ENCODE data around the gene UTS2R. TPM values are rescaled to one million over a fixed set of nuclear protein-coding genes. Genes with fewer than 3 reads are reported as not detected.

The UTS2R gene
- total and polyA plus RNA-seq, 2 of the 4 experiments (the other 2 are of a cell fraction): not detected

DNA sequence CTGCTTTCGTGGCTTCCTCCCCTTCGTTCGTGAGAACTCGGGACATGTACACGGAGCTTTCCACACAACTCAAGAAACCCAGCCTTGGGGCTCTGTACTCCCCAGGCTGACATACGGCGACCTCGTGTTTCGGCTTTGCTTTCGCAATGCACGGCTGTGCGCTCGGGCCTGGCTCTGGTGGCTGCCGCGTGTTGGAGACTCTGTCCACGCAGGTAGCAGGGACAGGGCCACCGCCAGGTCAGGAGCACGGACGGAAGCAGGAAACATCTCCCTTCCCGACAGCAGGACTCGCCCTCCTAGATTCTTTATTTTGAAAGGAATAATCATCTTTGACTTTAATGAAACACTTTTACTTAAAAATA lies 17.3 kb downstream of the UTS2R start:
- H3K27ac ChIP-seq (ENCODE audit: insufficient read depth, low read length): no peak overlapping the region
- no peak overlapping the region for H4K91ac ChIP-seq (ENCODE audit: insufficient read depth, low read depth, low read length)
- H3K9ac ChIP-seq (ENCODE audit: low read depth, low read length): no peak overlapping the region
- no peak overlapping the region for H4K5ac ChIP-seq (ENCODE audit: low read depth, low read length)
- no peak overlapping the region for H2BK120ac ChIP-seq (ENCODE audit: low read depth, low read length)
- DNase-seq (no peak), ATAC-seq (ENCODE audit: low read depth) (no peak)
- no peak overlapping the region for H3K4me2 ChIP-seq (ENCODE audit: low read depth, low read length)
- H3K27me3 ChIP-seq (ENCODE audit: control insufficient read depth, insufficient read depth, low read length): peaks cover 28% of the 10 kb centered on the region
- H3K23ac ChIP-seq (ENCODE audit: low read depth, low read length): no peak overlapping the region
- no peak overlapping the region for H3K4ac ChIP-seq (ENCODE audit: low read depth, low read length)
- H3K14ac ChIP-seq (replicated peaks; ENCODE audit: low read depth, low read length): no peak overlapping the region
- H4K8ac ChIP-seq (ENCODE audit: low read depth in 2 of 2, low read length in 2 of 2): no peak overlapping the region
- peaks cover 10% of the 10 kb centered on the region; the same call in 1 of the 2 replicates for H3K36me3 ChIP-seq (ENCODE audit: control insufficient read depth, insufficient read depth, low read length)
- peaks cover 2% of the 10 kb centered on the region for H3K4me1 ChIP-seq (ENCODE audit: control insufficient read depth, insufficient read depth, low read length)
- no peak overlapping the region for H3K56ac ChIP-seq (ENCODE audit: extremely low read depth, insufficient read depth, low read length)
- H2AFZ ChIP-seq (replicated peaks; ENCODE audit: low read length, poor library complexity): no peak overlapping the region
- no peaks in the 10 kb centered on the region for H3K9me1 ChIP-seq (ENCODE audit: insufficient read depth, low read length)
- POLR2A ChIA-PET (ENCODE audit: unreplicated experiment): no interaction called here
- H3K18ac ChIP-seq (ENCODE audit: low read depth, low read length): no peak overlapping the region
- H2BK5ac ChIP-seq (ENCODE audit: low read depth, low read length, poor library complexity, severe bottlenecking): no peak overlapping the region
- CTCF ChIA-PET: no interaction called here
- no peak overlapping the region for H2BK15ac ChIP-seq (ENCODE audit: low read depth, low read length)
- BruUV-seq (replicated peaks): no TSS peak
- intact Hi-C loops (cut with micrococcal nuclease): no loop called here
- dilution Hi-C loops (cut with HindIII; ENCODE audit: low sequenced_read_pairs, unreplicated experiment): no loop called here
- no peaks in the 10 kb centered on the region for H3K79me1 ChIP-seq (ENCODE audit: low read depth in 1 of 2, low read length in 2 of 2)
- H2BK20ac ChIP-seq (ENCODE audit: low read depth, low read length): no peak overlapping the region
- TF ChIP-seq RAD21 (IDR thresholded peaks at IDR 0.05; ENCODE audit: low read length) (no peak), FOS (IDR thresholded peaks at IDR 0.05; ENCODE audit: low read depth, low read length) (no peak), BHLHE40 (IDR thresholded peaks at IDR 0.05; ENCODE audit: low read depth, low read length) (no peak), MXI1 (IDR thresholded peaks at IDR 0.05; ENCODE audit: borderline replicate concordance, low read depth, low read length) (no peak), MAFK (IDR thresholded peaks at IDR 0.05; ENCODE audit: low read depth, low read length) (no peak), CEBPB (IDR thresholded peaks at IDR 0.05; ENCODE audit: low read depth, low read length) (no peak), RFX5 (IDR thresholded peaks at IDR 0.05; ENCODE audit: low read depth, low read length) (no peak), RCOR1 (IDR thresholded peaks at IDR 0.05; ENCODE audit: insufficient replicate concordance, low read length) (no peak), SMC3 (IDR thresholded peaks at IDR 0.05; ENCODE audit: low read depth, low read length) (no peak), MAZ (IDR thresholded peaks at IDR 0.05; ENCODE audit: borderline replicate concordance, low read depth, low read length) (no peak), CHD1 (IDR thresholded peaks at IDR 0.05; ENCODE audit: low read depth, low read length) (no peak), POLR2A (IDR thresholded peaks at IDR 0.05; ENCODE audit: low read depth, low read length) (no peak), NFE2L2 (IDR thresholded peaks at IDR 0.05; ENCODE audit: low read depth, low read length) (no peak)
- TF ChIP-seq, protein P1, sequence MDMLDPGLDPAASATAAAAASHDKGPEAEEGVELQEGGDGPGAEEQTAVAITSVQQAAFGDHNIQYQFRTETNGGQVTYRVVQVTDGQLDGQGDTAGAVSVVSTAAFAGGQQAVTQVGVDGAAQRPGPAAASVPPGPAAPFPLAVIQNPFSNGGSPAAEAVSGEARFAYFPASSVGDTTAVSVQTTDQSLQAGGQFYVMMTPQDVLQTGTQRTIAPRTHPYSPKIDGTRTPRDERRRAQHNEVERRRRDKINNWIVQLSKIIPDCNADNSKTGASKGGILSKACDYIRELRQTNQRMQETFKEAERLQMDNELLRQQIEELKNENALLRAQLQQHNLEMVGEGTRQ (IDR thresholded peaks at IDR 0.05; ENCODE audit: low read depth, low read length): no peak
- TF ChIP-seq, protein P2, sequence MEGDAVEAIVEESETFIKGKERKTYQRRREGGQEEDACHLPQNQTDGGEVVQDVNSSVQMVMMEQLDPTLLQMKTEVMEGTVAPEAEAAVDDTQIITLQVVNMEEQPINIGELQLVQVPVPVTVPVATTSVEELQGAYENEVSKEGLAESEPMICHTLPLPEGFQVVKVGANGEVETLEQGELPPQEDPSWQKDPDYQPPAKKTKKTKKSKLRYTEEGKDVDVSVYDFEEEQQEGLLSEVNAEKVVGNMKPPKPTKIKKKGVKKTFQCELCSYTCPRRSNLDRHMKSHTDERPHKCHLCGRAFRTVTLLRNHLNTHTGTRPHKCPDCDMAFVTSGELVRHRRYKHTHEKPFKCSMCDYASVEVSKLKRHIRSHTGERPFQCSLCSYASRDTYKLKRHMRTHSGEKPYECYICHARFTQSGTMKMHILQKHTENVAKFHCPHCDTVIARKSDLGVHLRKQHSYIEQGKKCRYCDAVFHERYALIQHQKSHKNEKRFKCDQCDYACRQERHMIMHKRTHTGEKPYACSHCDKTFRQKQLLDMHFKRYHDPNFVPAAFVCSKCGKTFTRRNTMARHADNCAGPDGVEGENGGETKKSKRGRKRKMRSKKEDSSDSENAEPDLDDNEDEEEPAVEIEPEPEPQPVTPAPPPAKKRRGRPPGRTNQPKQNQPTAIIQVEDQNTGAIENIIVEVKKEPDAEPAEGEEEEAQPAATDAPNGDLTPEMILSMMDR (conservative IDR thresholded peaks at IDR 0.05; ENCODE audit: low read depth, low read length): no peak
- TF ChIP-seq, protein P3, sequence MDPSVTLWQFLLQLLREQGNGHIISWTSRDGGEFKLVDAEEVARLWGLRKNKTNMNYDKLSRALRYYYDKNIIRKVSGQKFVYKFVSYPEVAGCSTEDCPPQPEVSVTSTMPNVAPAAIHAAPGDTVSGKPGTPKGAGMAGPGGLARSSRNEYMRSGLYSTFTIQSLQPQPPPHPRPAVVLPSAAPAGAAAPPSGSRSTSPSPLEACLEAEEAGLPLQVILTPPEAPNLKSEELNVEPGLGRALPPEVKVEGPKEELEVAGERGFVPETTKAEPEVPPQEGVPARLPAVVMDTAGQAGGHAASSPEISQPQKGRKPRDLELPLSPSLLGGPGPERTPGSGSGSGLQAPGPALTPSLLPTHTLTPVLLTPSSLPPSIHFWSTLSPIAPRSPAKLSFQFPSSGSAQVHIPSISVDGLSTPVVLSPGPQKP (IDR thresholded peaks at IDR 0.05; ENCODE audit: borderline replicate concordance, low read depth, low read length): no peak
- H2AK9ac ChIP-seq (replicated peaks; ENCODE audit: low read depth, low read length, poor library complexity): no peak overlapping the region
- H3K9me3 ChIP-seq (ENCODE audit: control insufficient read depth, insufficient read depth, low read length): no peaks in the 10 kb centered on the region
- WGBS, 2 experiments (ENCODE audit: extremely low coverage in 2 of 2, insufficient read length in 1 of 2): 100% methylated on average over 6 of the region's 21 CpGs; no CpG with 5 or more reads in 1 of the 2 experiments
- H4K20me1 ChIP-seq (ENCODE audit: insufficient read depth, low read length): no peaks in the 10 kb centered on the region
- no peak overlapping the region for H3K4me3 ChIP-seq (ENCODE audit: insufficient read depth, low read depth, low read length)
- in situ Hi-C loops (cut with MboI; ENCODE audit: low sequenced_read_pairs): no loop called here
- H2AK5ac ChIP-seq (ENCODE audit: low read depth, low read length): no peak overlapping the region

Data from IMR-90 (cell line).